Keratinocyte (primary cell): ENCODE measurements around the gene CCBE1. TPM values are rescaled to one million over a fixed set of nuclear protein-coding genes. Genes with fewer than 3 reads are reported as not detected.

ENCODE experiments used
- DNase-seq: peaks from one replicate; pipeline ENCODE4 v3.0.0-alpha.2; 2011; ENCODE audit warnings: low read depth, missing footprints, low spot score
- FAIRE-seq: peaks from 2 replicates; lab custom pipeline; 2011; peaks lifted over from hg19 to GRCh38; lab: Jason Lieb, UNC
- H2AFZ ChIP-seq: 2 replicates; pipeline ENCODE4 v1.6.0; 2012; ENCODE audit warnings: low read length, control low read depth, inconsistent platforms; ENCODE audit not compliant: control insufficient read depth
- H3K27ac ChIP-seq: 2 replicates; pipeline ENCODE4 v1.5.1; 2011; ENCODE audit warnings: low read length; ENCODE audit not compliant: control insufficient read depth, insufficient read depth
- H3K27me3 ChIP-seq: 3 replicates; pipeline ENCODE4 v1.6.0; 2011; ENCODE audit warnings: low read length; ENCODE audit not compliant: control insufficient read depth, insufficient read depth; ENCODE audit errors: extremely low read depth
- H3K36me3 ChIP-seq, 2 experiments: 2 replicates in 1 of 2; 3 replicates in 1 of 2; pipeline ENCODE4 v1.5.1; 2011; ENCODE audit warnings: low read length in 2 of 2, mild to moderate bottlenecking in 1 of 2; ENCODE audit not compliant: control insufficient read depth in 2 of 2, insufficient read depth in 2 of 2; ENCODE audit errors: extremely low read depth in 1 of 2
- H3K4me1 ChIP-seq: 3 replicates; pipeline ENCODE4 v1.5.1; 2011; ENCODE audit warnings: low read length; ENCODE audit not compliant: control insufficient read depth, insufficient read depth; ENCODE audit errors: extremely low read depth
- H3K4me2 ChIP-seq: 3 replicates; pipeline ENCODE4 v1.6.0; 2011; ENCODE audit warnings: low read depth, low read length; ENCODE audit not compliant: control insufficient read depth, insufficient read depth; ENCODE audit errors: extremely low read depth
- H3K4me3 ChIP-seq, 3 experiments: fragments of 200-600 bp in 1 of 3; sonication (generic) in 1 of 3; 2 replicates in 2 of 3; 3 replicates in 1 of 3; pipeline ENCODE4 v1.5.1; 2011 to 2016; ENCODE audit warnings: low read length in 3 of 3, mild to moderate bottlenecking in 3 of 3, control low read depth in 2 of 3, inconsistent platforms in 1 of 3, low read depth in 1 of 3, mixed read lengths in 1 of 3, mixed run types in 1 of 3, moderate library complexity in 1 of 3; ENCODE audit not compliant: control insufficient read depth in 2 of 3, insufficient read depth in 2 of 3; ENCODE audit errors: extremely low read depth in 1 of 3
- H3K79me2 ChIP-seq: 2 replicates; pipeline ENCODE4 v1.6.0; 2012; ENCODE audit warnings: low read length; ENCODE audit not compliant: control insufficient read depth, insufficient read depth
- H3K9ac ChIP-seq: 3 replicates; pipeline ENCODE4 v1.6.0; 2011; ENCODE audit warnings: low read length; ENCODE audit not compliant: control insufficient read depth, insufficient read depth; ENCODE audit errors: extremely low read depth
- H3K9me1 ChIP-seq: 3 replicates; pipeline ENCODE4 v1.6.0; 2011; ENCODE audit warnings: low read length; ENCODE audit not compliant: control insufficient read depth, insufficient read depth; ENCODE audit errors: extremely low read depth
- H3K9me3 ChIP-seq: 2 replicates; pipeline ENCODE4 v1.5.1; 2012; ENCODE audit warnings: low read depth, low read length; ENCODE audit not compliant: control insufficient read depth
- H4K20me1 ChIP-seq: 3 replicates; pipeline ENCODE4 v1.6.0; 2011; ENCODE audit warnings: low read length; ENCODE audit not compliant: control insufficient read depth, insufficient read depth; ENCODE audit errors: extremely low read depth
- EZH2 ChIP-seq: IDR thresholded peaks from one replicate; pipeline ENCODE4 v1.6.1; 2012; ENCODE audit warnings: inconsistent platforms, mild to moderate bottlenecking, low read length, moderate library complexity
- dilution Hi-C: fragments of 300-500 bp; cut with MboI; formaldehyde crosslinking; loops from one replicate; pipeline ENCODE4 v1.7.0; 2020; ENCODE audit warnings: low sequenced_read_pairs; ENCODE audit not compliant: extremely low pct_ligation_motif_present
- polyA plus RNA-seq, 5 experiments: library from polyadenylated mRNA; depleted of rRNA in 3 of 5; stranded (reverse) in 3 of 5; stranded (forward) in 1 of 5; unstranded in 1 of 5; fragments of >200 nt; gene quantifications; 1 replicate in 1 of 5; 2 replicates in 3 of 5; 3 replicates in 1 of 5; pipeline versions ENCODE4 v1.2.1 to v1.2.3, GENCODE V29; 2011 to 2012; ENCODE audit warnings: missing spikeins in 2 of 5, low read depth in 1 of 5, low replicate concordance in 1 of 5
- TF ChIP-seq, protein P1 (sequence below), 3 experiments: IDR thresholded peaks in 1 of 3; conservative IDR thresholded peaks in 1 of 3; optimal IDR thresholded peaks in 1 of 3; 2 replicates in 2 of 3; 3 replicates in 1 of 3; pipeline versions ENCODE3 to v1.5.1; 2011; ENCODE audit warnings: low read length in 3 of 3, mild to moderate bottlenecking in 3 of 3, moderate library complexity in 2 of 3, control low read depth in 1 of 3, inconsistent platforms in 1 of 3; ENCODE audit not compliant: insufficient read depth in 2 of 3; ENCODE audit errors: extremely low read depth in 1 of 3

CCBE1 gene
- polyA plus RNA-seq, 1 donor (not counting 4 experiments of a cell fraction or from before 2014, with no cell fraction given): 20.1 TPM

DNA sequence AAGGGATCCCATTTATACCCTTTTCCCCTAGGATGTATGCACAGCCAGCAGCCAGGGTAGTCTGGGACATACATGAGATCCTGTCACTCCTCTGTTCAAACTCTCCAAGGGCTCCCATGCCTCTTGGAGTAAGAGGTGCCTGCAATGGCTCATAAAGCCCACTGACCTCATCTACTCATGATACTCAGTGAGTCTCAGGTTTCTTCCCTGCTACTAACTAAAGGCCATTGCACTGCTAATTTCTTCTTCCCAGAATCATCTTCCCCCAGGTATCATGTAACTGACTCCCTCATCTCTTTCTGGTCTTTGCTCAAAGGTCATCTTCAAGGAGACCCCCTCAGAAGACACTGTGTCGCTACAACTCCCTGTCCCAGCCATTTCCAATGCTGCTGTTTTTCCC lies 68.2 kb downstream of the CCBE1 start:
- no peak for DNase-seq
- Histone ChIP-seq H3K4me2 (no peak overlapping the region), H3K27me3 (no peaks in the 10 kb centered on the region), H3K9ac (no peak overlapping the region), H2AFZ (no peak overlapping the region), H3K4me3 (no peak overlapping the region), H3K79me2 (no peaks in the 10 kb centered on the region), H3K9me3 (no peaks in the 10 kb centered on the region), H3K9me1 (no peaks in the 10 kb centered on the region), H3K36me3 (no peaks in the 10 kb centered on the region), H3K4me1 (no peaks in the 10 kb centered on the region), H4K20me1 (no peaks in the 10 kb centered on the region), H3K27ac (no peak overlapping the region)
- dilution Hi-C loops: no loop called here
- no peak for FAIRE-seq
- TF ChIP-seq EZH2: no peak
- TF ChIP-seq, protein P1, sequence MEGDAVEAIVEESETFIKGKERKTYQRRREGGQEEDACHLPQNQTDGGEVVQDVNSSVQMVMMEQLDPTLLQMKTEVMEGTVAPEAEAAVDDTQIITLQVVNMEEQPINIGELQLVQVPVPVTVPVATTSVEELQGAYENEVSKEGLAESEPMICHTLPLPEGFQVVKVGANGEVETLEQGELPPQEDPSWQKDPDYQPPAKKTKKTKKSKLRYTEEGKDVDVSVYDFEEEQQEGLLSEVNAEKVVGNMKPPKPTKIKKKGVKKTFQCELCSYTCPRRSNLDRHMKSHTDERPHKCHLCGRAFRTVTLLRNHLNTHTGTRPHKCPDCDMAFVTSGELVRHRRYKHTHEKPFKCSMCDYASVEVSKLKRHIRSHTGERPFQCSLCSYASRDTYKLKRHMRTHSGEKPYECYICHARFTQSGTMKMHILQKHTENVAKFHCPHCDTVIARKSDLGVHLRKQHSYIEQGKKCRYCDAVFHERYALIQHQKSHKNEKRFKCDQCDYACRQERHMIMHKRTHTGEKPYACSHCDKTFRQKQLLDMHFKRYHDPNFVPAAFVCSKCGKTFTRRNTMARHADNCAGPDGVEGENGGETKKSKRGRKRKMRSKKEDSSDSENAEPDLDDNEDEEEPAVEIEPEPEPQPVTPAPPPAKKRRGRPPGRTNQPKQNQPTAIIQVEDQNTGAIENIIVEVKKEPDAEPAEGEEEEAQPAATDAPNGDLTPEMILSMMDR (optimal IDR thresholded peaks at IDR 0.05 in 1 of 3, IDR thresholded peaks at IDR 0.05 in 1 of 3, conservative IDR thresholded peaks at IDR 0.05 in 1 of 3; ENCODE audit: extremely low read depth in 1 of 3, insufficient read depth in 2 of 3, low read length in 3 of 3): no peak

DNA sequence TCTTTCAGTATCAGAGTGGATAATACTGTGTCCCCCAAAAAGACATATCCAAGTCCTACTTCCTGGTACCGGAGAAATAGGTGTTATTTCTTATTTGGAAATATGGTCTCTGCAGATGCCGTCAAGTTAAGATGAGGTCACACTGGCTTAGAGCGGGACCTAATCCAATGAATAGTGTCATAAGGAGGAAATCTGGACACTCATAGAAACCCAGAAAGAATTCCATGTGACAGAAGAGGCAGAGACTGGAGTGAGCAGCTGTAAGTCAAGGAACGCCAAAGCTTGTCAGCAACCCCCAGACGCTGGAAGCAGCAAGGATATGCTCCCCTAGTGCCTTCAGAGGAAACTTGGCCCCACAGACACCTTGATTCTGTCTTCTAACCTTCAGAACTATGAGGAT lies 69.8 kb downstream of the CCBE1 start:
- Histone ChIP-seq H3K79me2 (peaks cover 2% of the 10 kb centered on the region), H3K27me3 (no peaks in the 10 kb centered on the region), H3K4me1 (peaks cover 3% of the 10 kb centered on the region), H4K20me1 (no peaks in the 10 kb centered on the region), H3K9me3 (no peaks in the 10 kb centered on the region), H3K9ac (no peak overlapping the region), H3K4me3 (no peak overlapping the region), H2AFZ (no peak overlapping the region), H3K27ac (no peak overlapping the region), H3K4me2 (no peak overlapping the region), H3K36me3 (no peaks in the 10 kb centered on the region), H3K9me1 (no peaks in the 10 kb centered on the region)
- DNase-seq (no peak), FAIRE-seq (no peak)
- TF ChIP-seq EZH2: no peak
- TF ChIP-seq, protein P1 (optimal IDR thresholded peaks at IDR 0.05 in 1 of 3, IDR thresholded peaks at IDR 0.05 in 1 of 3, conservative IDR thresholded peaks at IDR 0.05 in 1 of 3; ENCODE audit: extremely low read depth in 1 of 3, insufficient read depth in 2 of 3, low read length in 3 of 3): no peak
- dilution Hi-C loops: no loop called here
